ENCODE results near the gene MRPL24. TPM values are rescaled to one million over a fixed set of nuclear protein-coding genes. Genes with fewer than 3 reads are reported as not detected.

Gene MRPL24
- total and polyA plus RNA-seq, 2 of the 13 experiments (the other 11 are each of a cell fraction or from before 2014, with no cell fraction given): 38.1 to 42.9 TPM

- TF ChIP-seq GPN1 (CRISPR knock-in tag; IDR thresholded peaks at IDR 0.05; ENCODE audit: borderline replicate concordance) (no peak), THAP9 (CRISPR knock-in tag; IDR thresholded peaks at IDR 0.05; ENCODE audit: borderline replicate concordance) (peak; percentile 42; the same call in 1 of the 2 replicates), MAX (IDR thresholded peaks at IDR 0.05) (peak; percentile 41; the same call in 1 of the 2 replicates), ZNF660 (CRISPR knock-in tag; IDR thresholded peaks at IDR 0.05; ENCODE audit: borderline replicate concordance, low read depth) (no peak), ZNF430 (CRISPR knock-in tag; IDR thresholded peaks at IDR 0.05) (0 out of 2 replicates have a peak, but pooled peaks have one; percentile 15), SNAPC4 (CRISPR knock-in tag; IDR thresholded peaks at IDR 0.05) (0 out of 2 replicates have a peak, but pooled peaks have one; percentile 25), GMEB2 (CRISPR knock-in tag; IDR thresholded peaks at IDR 0.05; ENCODE audit: low read depth) (no peak), NR2F2 (IDR thresholded peaks at IDR 0.05; ENCODE audit: borderline replicate concordance, low read depth) (peak; percentile 27; the same call in 1 of the 2 replicates), ARHGAP35 (CRISPR knock-in tag; IDR thresholded peaks at IDR 0.05; ENCODE audit: borderline replicate concordance) (no peak), SAFB2 (CRISPR knock-in tag; IDR thresholded peaks at IDR 0.05; ENCODE audit: borderline replicate concordance, low read depth) (no peak), NFE2L1 (CRISPR knock-in tag; IDR thresholded peaks at IDR 0.05; ENCODE audit: borderline replicate concordance) (no peak), NR2C2 (CRISPR knock-in tag; IDR thresholded peaks at IDR 0.05; ENCODE audit: borderline replicate concordance) (0 out of 2 replicates have a peak, but pooled peaks have one; percentile 21), HNF1B (CRISPR knock-in tag; IDR thresholded peaks at IDR 0.05) (0 out of 2 replicates have a peak, but pooled peaks have one; percentile 6), NFRKB (IDR thresholded peaks at IDR 0.05) (no peak)
These were observed 12.8 kb downstream of the MRPL24 start, which contains the start of gene METTL25B (continued) for GRCh38 chr1:156727926-156728598.

All from HepG2 (cell line).